Measurements from ENCODE around the gene POLRMT.

Gene POLRMT

GRCh38 chr19:581399-582111 is 51.8 kb downstream of the POLRMT start:
- no peak for DNase-seq (ENCODE audit: extremely low read depth in 1 of 2, low read depth in 1 of 2)

DNA sequence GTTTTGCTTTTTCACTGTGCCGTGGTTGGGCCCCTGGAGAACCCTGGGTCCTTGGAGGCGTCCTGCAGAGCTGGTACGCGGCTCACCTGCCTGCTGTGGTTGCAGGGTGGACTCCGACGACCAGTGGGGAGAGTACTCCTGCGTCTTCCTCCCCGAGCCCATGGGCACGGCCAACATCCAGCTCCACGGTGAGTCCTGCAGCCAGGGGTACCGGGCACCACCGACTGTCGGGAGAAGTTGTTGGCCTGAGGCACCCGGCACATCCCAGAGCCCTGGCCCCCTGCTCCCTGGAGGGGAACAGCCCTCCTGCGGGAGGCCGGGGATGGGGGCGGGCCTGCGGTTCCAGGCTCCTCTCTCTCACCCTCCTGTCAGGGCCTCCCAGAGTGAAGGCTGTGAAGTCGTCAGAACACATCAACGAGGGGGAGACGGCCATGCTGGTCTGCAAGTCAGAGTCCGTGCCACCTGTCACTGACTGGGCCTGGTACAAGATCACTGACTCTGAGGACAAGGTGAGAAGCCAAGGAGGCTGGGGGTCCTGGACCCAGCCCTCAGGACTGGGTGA is 53.0 kb downstream of the POLRMT start:
- no peak for DNase-seq (ENCODE audit: extremely low read depth in 1 of 2, low read depth in 1 of 2)

DNA sequence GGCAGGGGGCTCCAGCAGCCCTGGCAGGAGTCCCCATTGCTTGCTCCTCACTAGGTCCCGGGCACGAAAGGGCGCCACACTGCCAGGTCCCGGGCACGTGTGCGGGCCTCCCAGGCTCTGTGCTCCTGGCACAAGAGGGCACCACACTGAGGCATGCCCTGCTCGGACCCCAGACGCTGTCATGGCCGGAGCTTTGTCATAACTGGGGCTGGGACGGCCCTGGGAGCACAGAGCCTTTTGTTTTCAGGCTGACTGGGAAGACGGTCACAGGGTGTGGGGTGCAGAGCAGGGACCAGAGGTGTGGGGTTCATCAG is 53.5 kb downstream of the POLRMT start:
- DNase-seq (ENCODE audit: extremely low read depth in 1 of 2, low read depth in 1 of 2), result no peak

- DNase-seq (ENCODE audit: extremely low read depth in 1 of 2, low read depth in 1 of 2), result no peak
Measured at GRCh38 chr19:579111-579841, 54.1 kb downstream of the POLRMT start.

DNA sequence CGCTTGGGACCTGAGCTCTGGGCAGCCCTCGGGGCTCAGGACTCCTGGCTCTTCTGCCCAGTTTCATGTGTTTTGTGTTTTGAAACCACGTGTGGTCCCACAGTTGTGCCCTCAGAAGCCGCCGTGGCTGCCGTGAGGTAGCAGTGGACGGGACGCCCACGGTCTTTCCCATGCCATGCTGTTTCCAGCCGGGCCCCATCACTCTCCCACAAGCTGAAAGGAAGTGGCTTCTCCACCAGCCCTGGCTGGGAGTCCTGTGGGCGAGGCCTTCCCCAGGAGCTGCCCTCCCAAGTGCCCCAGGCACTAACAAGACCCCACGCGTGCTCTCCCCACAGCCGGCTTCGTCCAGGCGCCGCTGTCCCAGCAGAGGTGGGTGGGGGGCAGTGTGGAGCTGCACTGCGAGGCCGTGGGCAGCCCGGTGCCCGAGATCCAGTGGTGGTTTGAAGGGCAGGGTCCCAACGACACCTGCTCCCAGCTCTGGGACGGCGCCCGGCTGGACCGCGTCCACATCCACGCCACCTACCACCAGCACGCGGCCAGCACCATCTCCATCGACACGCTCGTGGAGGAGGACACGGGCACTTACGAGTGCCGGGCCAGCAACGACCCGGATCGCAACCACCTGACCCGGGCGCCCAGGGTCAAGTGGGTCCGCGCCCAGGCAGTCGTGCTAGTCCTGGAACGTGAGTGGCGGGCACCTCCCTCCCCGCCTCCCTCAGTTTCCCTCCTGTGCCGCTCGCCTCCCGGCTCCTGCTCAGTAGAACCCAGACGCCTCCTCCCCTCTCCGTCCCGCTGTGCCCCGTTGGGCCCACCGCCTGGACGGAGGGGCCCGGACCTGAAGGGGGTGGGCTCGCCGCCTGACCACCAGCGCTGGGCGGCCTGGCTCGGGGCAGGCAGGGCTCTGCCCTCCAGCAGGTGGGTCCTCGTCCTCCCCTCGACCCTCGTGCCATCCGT is 55.6 kb downstream of the POLRMT start:
- DNase-seq (ENCODE audit: extremely low read depth in 1 of 2, low read depth in 1 of 2), result no peak

- no peak for DNase-seq (ENCODE audit: extremely low read depth in 1 of 2, low read depth in 1 of 2)
Measured at GRCh38 chr19:576768-577438, 56.4 kb downstream of the POLRMT start.

DNA sequence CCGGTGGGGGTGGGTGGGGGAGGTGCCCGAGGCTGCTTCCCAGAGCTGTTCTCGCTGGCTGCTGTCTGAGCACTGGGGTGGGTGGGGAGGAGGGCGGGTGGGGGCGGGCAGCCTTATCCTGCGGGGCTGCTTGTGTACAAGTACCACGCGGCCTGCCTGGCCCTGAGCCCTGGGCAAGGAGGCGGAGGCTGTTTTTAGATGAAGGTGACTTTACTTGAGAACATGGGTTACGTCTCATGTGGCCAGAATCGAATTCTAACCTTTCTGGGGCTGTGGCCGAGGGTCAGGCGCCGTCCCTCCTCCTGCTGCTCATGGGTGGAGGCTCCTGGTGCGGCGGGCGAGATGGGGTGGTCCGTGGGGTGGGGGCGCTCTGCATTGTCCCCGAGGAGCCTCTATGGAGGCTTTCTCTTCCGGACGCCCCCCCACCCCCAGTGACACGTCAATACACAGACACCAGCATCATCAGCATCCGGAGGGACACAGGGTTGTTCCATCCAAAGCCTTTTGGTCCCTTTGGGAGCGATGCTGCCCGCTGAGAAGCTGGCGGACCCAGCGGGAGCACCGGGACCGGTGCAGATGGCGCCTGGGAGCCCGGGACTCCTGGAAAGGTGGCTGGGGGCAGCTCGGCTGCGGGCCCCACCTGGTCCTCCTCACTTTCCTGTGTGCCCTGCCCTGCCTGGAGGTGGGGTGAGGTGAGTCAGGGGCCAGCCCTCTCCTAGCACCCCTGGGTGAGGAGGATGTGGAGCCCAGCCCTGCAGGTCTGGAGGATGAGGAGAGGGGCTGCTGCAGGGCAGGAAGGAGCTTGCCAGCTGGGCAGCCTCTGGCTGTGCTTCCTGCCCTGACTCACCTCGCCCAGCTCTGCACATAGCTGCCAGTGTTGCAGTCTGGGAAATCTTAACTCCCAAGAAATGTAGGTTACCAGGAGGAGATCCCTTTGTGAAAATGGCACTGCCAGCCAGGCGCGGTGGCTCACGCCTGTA is 57.5 kb downstream of the POLRMT start:
- DNase-seq (ENCODE audit: extremely low read depth in 1 of 2, low read depth in 1 of 2), result no peak

DNA sequence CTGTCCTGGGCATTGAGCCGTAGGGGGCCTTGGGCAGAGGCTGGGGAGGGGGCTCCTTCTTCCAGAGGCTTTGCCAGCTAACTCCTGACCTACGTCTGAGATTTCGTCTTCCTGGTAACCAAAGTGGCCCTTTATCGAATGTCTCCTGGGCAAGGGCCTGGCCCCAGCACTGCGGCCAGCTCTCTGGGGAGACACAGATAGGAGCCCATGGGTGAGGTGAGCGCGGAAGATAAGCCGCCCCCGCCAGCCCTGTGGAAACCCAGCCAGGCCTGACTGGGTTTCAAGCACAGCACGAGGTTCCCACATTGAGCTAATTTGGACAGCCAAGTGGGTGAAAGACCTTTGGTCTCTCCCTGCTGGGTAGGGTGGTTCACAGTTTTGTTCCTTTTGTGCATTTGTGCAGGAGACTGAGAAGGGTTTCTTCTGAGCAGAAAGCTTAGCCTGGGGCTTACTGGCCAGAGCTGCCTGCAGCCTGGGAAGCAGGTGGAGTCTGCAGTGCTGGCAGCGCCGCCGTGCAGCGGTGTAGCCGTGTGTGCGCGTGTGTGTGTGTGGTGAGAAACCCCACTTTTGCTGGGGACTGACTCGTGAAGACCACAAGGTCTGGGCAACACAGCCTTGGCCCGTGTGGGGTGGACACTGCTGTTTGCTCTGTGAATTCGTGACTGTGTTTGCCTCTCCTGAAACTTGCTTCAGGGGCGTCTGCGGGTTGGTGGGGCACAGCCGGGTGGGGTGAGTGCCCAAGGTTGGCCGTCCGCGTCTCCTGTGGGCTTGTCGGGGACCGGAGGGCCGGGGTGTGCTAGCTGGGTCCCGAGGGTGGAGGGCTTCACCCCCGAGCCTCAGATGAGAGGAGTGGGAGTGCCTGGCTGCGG is 58.4 kb downstream of the POLRMT start:
- DNase-seq (ENCODE audit: extremely low read depth in 1 of 2, low read depth in 1 of 2), result no peak

DNA sequence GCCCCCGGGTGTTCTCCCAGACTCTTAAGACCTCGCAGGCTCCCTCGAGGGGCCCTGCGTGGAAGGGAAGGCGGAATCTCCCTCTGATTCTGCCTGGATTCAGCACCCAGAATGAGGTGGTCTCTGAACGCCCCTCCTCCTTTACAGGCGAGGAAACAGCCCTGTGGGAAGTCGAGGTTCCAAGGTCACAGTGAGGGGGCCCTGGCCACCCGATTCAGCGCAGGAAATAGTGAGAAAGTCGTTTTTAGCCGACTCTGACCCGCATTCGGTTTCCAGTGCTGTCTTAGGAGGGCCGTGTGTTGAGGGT is 59.9 kb downstream of the POLRMT start:
- no peak for DNase-seq (ENCODE audit: extremely low read depth in 1 of 2, low read depth in 1 of 2)

- no peak for DNase-seq (ENCODE audit: extremely low read depth in 1 of 2, low read depth in 1 of 2)
Measured at GRCh38 chr19:572743-573518, 60.4 kb downstream of the POLRMT start.

GRCh38 chr19:572140-572742 is 61.1 kb downstream of the POLRMT start, which contains the start of gene BSG:
Gene BSG, plus strand, starts transcription at chr19:572596. Its CDS starts 39 bp downstream, at chr19:572635.
- peak; percentile 97 to 98 for DNase-seq (ENCODE audit: extremely low read depth in 1 of 2, low read depth in 1 of 2)

DNA sequence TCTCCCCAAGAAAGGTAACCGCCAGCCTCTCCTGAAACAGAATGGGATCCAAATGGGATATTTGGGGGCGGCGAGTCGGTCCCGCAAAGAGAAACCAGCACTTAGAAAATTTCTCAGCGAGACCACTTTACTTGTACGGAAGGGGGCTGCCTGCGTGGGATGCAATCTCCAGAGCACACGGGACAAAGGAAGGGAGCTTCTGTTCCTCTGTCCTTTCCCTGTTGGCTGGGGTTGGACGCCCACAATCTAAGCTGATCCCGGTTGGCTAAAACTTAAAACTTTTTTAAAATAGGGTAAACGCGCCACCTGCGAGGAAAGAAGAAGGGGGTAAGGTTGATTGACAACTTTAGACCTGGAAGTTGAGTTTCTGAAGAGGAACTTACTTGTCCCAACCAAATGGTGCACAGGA is 61.8 kb downstream of the POLRMT start:
- DNase-seq (ENCODE audit: extremely low read depth in 1 of 2, low read depth in 1 of 2), result no peak

- no peak for DNase-seq (ENCODE audit: extremely low read depth in 1 of 2, low read depth in 1 of 2)
Measured at GRCh38 chr19:570937-571565, 62.3 kb downstream of the POLRMT start.

DNA sequence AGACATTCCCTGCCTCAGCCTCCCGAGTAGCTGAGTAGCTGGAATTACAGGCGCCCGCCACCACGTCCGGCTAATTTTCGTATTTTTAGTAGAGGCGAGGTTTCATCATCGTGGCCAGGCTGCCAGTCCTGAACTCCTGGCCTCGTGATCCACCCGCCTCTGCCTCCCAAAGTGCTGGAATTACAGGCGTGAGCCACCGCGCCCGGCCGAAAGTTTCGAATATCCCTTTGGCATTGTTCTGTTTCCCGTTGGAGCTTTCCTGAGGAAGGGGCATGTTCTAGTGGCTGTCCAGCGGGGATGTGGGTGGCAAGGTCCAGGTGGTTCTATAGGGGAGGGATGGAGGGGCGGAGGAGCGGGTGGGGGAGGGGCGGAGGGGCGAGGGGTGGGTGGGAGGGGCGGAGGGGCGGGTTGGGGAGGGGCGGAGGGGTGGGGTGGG is 63.1 kb downstream of the POLRMT start:
- DNase-seq (ENCODE audit: extremely low read depth in 1 of 2, low read depth in 1 of 2), result no peak

- DNase-seq (ENCODE audit: extremely low read depth in 1 of 2, low read depth in 1 of 2), result no peak
Measured at GRCh38 chr19:567296-567900, 65.9 kb downstream of the POLRMT start.

All from activated CD8-positive, alpha-beta memory T cell treated with anti-CD3 and anti-CD28 coated beads for 1 hour (primary cell).